SIG-M5 (cell line): ENCODE measurements around the gene NDUFS8.
A peak's percentile ranks its signal among the peaks of the same experiment; 100 is the strongest.
"Not testable (repeated sequence)": the region's sequence is repeated elsewhere in the genome, so short reads cannot be mapped to it uniquely, and the experiment has no call there.

Experiments
- DNase-seq: peaks from one replicate; lab custom pipeline; 2025; lab: John Stamatoyannopoulos, UW

The NDUFS8 gene

GRCh38 chr11:68030318-68031143 is at the start of gene NDUFS8:
NDUFS8 (plus strand) TSS chr11:68030681; CDS start chr11:68032152, 1,471 bp downstream.
- DNase-seq = peak; percentile 94

DNA sequence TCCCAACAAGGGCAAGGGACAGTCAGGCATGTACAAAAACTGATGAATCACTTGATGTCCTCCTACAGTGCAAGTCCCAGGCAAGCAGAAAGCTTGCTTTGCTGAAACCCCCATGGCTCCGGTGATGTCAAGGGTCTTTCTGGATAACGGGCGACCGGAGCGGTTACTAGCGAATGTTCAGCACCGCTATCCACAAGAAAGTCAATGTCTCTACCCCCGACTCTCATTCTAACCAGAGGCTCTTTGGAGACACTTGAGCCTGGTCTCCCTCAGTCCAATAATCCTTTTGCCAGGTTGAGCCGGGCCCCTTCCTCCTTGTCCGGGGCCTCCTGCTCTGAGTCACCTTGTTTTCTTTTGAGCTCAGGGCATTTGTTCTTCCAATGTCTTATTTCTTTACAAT is 49.3 kb upstream of the NDUFS8 start:
- DNase-seq = not testable (repeated sequence)

GRCh38 chr11:67982255-67982857 is 48.1 kb upstream of the NDUFS8 start:
- DNase-seq = not testable (repeated sequence)

DNA sequence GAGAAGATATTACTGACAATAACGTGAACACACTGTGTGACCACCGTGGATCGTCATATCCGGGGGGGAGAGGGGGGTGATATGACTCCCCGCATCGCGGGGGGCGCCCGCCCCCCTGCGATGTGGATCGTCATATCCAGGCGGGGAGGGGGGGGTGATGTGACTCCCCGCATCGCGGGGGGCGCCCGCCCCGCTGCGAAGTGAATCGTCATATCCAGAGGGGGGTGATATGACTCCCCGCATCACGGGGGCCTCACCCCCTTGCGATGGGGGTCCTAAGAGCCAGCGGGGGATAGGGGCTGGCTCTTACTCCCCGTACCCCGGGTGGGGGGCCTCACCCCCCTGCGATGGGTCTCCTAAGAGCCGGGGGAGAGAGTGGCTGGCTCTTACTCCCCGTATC is 46.5 kb upstream of the NDUFS8 start:
- DNase-seq = no peak

- not testable (repeated sequence) for DNase-seq
Observed at GRCh38 chr11:67985302-67985701, 45.2 kb upstream of the NDUFS8 start.

DNA sequence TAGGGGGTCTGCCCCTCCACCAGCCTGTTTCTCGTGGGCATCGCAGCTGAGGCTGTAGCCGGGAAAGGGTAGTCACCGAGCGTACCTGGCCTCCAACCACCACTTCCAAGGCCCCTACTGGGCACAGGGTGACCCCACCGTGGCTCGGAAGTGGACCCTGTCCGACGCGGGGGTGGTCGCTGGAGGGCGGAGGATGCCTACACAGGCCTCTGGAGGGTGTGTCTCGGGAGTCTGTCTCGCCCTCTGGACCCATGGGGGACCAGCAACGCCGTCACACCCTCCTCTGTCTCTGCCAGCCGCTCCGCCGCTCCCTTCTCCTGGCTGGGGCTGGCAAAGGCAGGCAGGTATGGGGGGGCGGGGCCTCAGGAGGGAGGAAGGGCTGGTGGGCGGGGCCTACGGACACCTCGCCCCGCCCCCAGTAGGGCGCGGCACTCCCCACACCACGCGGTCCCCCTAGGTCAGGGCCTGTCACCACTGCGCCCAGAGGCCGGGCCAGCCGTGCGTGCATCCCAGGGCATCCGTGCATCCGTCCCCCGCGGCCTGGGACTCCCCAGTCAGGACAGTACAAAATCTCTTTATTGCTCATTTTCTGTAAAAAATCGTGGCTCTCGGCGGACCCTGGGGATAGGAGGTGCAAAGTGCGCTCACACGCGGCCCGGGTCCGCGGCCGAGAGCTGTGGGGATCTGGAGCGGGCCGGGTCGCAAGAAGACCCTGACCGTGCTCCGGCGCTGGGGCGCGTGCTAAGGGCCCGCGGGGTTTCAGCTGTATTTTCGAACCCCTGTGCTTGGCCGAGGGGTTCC is 39.7 kb upstream of the NDUFS8 start:
- not testable (repeated sequence) for DNase-seq

DNA sequence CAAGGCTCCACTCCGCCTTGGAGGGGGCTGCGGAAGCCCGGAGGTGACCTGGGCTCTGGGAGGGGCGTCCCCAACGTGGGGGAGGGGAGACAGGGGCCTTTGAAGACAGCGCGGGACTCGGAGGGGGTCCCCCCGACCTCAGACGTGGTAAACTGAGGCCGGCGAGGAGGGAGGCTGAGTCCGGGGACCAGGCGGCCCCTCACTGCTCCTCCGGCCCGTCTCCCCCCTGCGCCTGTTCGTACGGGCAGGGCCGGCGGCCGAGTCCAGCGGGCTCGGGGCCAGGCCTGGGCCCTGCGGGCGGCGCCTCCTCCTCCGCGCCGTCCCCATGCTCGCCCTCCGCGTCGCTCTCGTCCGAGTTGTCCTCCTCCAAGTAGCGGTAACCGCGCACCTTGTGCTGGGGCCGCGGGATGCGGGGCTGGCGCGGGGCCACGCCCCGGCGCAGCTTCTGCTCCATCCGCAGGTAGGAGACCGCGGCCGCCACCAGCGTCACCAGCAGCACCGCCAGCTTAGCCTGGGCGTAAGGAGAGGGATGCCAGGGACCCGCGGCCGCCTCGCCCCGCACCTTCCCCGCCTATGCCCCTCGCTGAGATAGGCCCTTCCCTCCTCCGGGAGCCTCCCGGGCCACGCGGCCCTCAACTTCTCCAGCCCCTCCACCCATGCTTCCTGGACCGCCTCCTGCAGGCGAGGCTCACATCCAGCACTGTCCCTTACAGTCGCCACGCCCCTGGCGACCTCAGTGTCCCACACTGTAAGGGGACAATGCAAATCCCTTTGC is 38.9 kb upstream of the NDUFS8 start:
- DNase-seq = not testable (repeated sequence)

DNA sequence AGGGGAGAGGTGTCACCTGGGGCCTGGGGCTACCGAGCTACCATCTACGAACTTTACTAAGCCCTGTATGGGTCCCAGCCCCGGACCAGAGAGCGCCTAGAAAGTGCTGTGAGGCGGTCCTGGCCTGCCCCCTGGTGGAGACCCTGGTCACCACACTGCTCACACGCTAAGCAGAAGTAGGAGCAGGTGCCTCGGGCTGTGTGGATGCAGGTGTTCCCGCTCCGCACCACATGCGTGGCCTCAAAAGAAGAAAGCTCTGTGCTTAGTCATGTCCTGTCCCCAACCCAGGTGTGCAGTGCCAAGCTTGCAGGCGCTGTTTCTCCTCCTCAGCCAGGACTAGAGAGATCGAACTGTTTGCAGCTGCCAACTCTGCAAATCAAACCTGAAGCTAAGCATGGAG is 36.7 kb upstream of the NDUFS8 start:
- not testable (repeated sequence) for DNase-seq

DNA sequence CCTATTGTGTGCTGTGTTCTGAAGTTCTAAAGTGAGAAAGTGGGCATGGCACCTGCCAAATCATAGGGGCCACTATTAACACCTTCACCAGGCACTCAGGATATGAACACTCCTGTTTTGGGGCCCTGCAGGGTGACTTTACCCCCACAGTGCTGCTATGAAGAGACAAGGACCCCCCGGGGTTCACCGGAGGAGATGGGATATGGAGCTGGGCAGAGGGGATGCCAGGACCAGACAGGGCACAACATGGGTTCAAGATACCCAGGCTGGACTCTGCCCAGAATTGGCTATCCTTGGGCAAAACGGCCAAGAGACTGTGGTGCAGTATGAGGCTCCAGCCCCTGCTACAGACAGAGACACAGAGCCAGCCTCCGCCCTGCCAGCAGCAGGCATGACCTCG is 36.1 kb upstream of the NDUFS8 start:
- not testable (repeated sequence) for DNase-seq

DNA sequence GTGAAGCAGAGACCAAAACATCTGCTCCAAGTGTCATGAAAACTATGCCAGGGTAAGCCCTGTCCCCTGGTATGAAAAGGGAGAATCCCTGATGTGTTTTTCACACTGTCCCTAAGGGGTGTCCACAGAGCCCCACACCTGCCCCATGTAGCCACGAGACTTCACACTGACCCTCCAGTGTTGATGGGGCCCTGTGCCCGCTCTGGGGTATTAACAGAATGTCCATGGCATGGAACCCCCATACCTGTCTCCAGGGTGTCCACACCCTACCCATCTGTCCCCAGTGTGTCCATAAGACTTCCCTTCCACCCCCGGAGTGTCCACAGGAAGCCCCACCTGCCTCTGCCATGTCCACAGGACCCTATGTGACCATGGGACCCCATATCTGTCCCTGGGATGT is 35.4 kb upstream of the NDUFS8 start:
- not testable (repeated sequence) for DNase-seq

DNA sequence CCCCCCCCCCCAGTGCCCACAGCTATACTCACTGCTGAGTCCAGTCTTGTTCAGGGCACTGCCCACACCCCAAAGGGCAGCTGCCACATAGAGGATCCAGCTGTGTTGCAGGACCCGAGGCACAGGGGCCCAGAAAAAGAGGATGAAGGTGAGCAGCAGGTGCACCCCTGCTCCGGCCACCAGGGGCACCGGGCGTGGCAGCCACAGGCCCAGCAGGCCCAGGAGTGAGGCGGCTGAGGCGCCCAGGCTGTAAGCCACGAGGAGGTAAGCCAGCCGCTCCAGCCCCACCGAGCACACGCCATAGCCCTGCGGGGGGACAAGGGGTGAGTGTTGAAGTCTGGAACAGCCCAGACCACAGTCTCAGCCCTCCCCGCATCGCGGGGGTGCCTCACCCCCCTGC is 34.9 kb upstream of the NDUFS8 start:
- DNase-seq = not testable (repeated sequence)

GRCh38 chr11:67996051-67996450 is 34.4 kb upstream of the NDUFS8 start:
- no peak for DNase-seq

- DNase-seq = no peak
Observed at GRCh38 chr11:67996622-67997474, 33.6 kb upstream of the NDUFS8 start.

- DNase-seq = no peak
Observed at GRCh38 chr11:67997475-67997921, 33.0 kb upstream of the NDUFS8 start.

- no peak for DNase-seq
Observed at GRCh38 chr11:67998150-67999045, 32.1 kb upstream of the NDUFS8 start.

DNA sequence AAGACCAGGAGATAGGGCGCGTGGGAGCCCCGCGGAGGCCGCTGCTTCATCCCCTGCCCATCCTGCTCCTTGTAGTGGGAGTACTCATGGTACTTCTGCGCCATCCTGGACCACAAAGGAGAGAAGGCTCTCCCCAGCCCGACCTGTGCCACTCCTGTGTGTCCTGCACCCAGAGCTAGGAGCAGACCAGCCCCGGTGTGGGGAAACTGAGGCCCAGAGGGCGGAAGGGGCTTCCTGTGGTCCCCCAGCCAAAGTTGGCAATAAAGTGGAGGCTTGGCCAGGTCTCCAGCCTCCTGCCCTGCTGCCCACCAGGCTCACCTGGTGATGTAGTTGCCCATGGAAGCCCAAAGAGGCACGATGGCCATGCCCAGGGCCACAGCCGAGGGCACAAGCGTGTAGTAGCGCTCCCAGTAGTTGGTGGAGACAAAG is 31.3 kb upstream of the NDUFS8 start:
- no peak for DNase-seq

DNA sequence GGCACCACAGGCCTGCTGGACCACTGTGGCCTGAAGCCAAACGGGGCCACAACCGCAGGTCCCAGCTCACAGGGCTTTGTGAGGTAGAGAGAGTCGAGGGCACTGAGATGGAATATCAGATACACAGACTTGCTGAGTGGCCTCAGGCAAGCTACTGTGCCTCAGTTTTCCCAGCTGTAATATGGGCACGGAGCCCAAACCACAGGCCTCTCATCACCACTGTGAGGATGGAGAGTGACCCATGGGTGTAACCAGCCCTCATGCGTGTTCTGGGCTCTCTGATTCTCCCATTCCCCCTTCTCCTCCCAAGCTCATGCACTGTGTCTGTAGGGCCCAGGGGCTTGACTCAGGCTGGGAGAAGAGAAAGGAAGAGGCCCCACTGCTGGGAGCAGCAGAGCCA is 30.8 kb upstream of the NDUFS8 start:
- DNase-seq = no peak

GRCh38 chr11:68002575-68002937 is 27.9 kb upstream of the NDUFS8 start:
- DNase-seq = peak; percentile 17

GRCh38 chr11:68002938-68003845 is 27.3 kb upstream of the NDUFS8 start:
- no peak for DNase-seq
